H1 (cell line): ENCODE data around the gene OR56B4. TPM values are rescaled to one million over a fixed set of nuclear protein-coding genes. Genes with fewer than 3 reads are reported as not detected.

Experiments used
- CTCF ChIA-PET: fragments of 300-600 bp; sonication (Branson Sonifier 250); formaldehyde crosslinking; loops from one replicate; lab custom pipeline; 2021; ENCODE audit not compliant: partially characterized antibody; lab: Charles Lee
- POLR2A ChIA-PET: fragments of 300-600 bp; sonication (Branson Sonifier 250); formaldehyde crosslinking; loops from one replicate; lab custom pipeline; 2021; ENCODE audit warnings: inconsistent platforms; ENCODE audit not compliant: partially characterized antibody; lab: Charles Lee
- DNase-seq, 2 experiments: peaks; one replicate each; pipeline versions ENCODE4 v3.0.0 to v3.0.0-alpha.2; 2010 to 2022; ENCODE audit warnings: low spot score in 2 of 2, low read depth in 1 of 2, mixed read lengths in 1 of 2
- FAIRE-seq: peaks from 2 replicates; lab custom pipeline; 2011; peaks lifted over from hg19 to GRCh38; lab: Jason Lieb, UNC
- H2AFZ ChIP-seq: 2 replicates; pipeline ENCODE4 v1.8.1; 2012; ENCODE audit warnings: low read length, inconsistent platforms
- H2AK5ac ChIP-seq: 2 replicates; pipeline ENCODE4 v1.6.1; 2013; ENCODE audit warnings: low read depth, low read length
- H2BK120ac ChIP-seq: replicated peaks from 2 replicates; pipeline ENCODE3; 2013; ENCODE audit warnings: low read depth, low read length, inconsistent platforms
- H2BK12ac ChIP-seq: 2 replicates; pipeline ENCODE4 v1.6.1; 2013; ENCODE audit warnings: low read depth, low read length
- H2BK15ac ChIP-seq: 2 replicates; pipeline ENCODE4 v1.6.1; 2013; ENCODE audit warnings: low read length
- H2BK20ac ChIP-seq: 2 replicates; pipeline ENCODE4 v1.6.1; 2013; ENCODE audit warnings: low read length
- H2BK5ac ChIP-seq: 2 replicates; pipeline ENCODE4 v1.6.1; 2013; ENCODE audit warnings: low read depth, low read length
- H3K14ac ChIP-seq: 2 replicates; pipeline ENCODE4 v1.6.1; 2013; ENCODE audit warnings: inconsistent platforms; ENCODE audit not compliant: insufficient read length
- H3K18ac ChIP-seq: 2 replicates; pipeline ENCODE4 v1.6.1; 2013; ENCODE audit warnings: low read length; ENCODE audit errors: extremely low read depth
- H3K23ac ChIP-seq: 2 replicates; pipeline ENCODE4 v1.6.1; 2013; ENCODE audit warnings: inconsistent platforms; ENCODE audit not compliant: insufficient read length
- H3K23me2 ChIP-seq: 2 replicates; pipeline ENCODE4 v1.6.1; 2013; ENCODE audit warnings: low read depth, low read length
- H3K27ac ChIP-seq: 2 replicates; pipeline ENCODE4 v1.6.1; 2011; ENCODE audit warnings: low read depth, low read length, inconsistent platforms
- H3K27me3 ChIP-seq, 4 experiments: replicated peaks in 1 of 4; 1 replicate in 1 of 4; 2 replicates in 3 of 4; pipeline versions ENCODE4 v1.6.1 to v1.8.1; 2011 to 2013; ENCODE audit warnings: low read length in 3 of 4, mild to moderate bottlenecking in 3 of 4, inconsistent platforms in 2 of 4, mixed read lengths in 2 of 4, moderate library complexity in 1 of 4; ENCODE audit not compliant: control insufficient read depth in 3 of 4, insufficient read depth in 3 of 4; ENCODE audit errors: extremely low read depth in 1 of 4
- H3K36me3 ChIP-seq, 4 experiments: 2 replicates each; pipeline versions ENCODE4 v1.6.1 to v1.8.1; 2011 to 2013; ENCODE audit warnings: mild to moderate bottlenecking in 4 of 4, low read length in 3 of 4, moderate library complexity in 2 of 4, control low read depth in 1 of 4, inconsistent platforms in 1 of 4; ENCODE audit not compliant: insufficient read depth in 4 of 4, control insufficient read depth in 2 of 4
- H3K4ac ChIP-seq: replicated peaks from 2 replicates; pipeline ENCODE3; 2013; ENCODE audit warnings: low read length, low read depth, mixed read lengths, inconsistent platforms; ENCODE audit not compliant: insufficient read length
- H3K4me1 ChIP-seq, 4 experiments: replicated peaks in 1 of 4; 1 replicate in 1 of 4; 2 replicates in 3 of 4; pipeline versions ENCODE4 v1.6.1 to v1.8.1; 2011 to 2013; ENCODE audit warnings: low read length in 3 of 4, inconsistent platforms in 2 of 4, mixed read lengths in 1 of 4; ENCODE audit not compliant: insufficient read depth in 4 of 4, control insufficient read depth in 3 of 4
- H3K4me2 ChIP-seq, 2 experiments: 2 replicates each; pipeline versions ENCODE4 v1.6.1 to v1.8.1; 2011 to 2013; ENCODE audit warnings: low read depth in 2 of 2, low read length in 2 of 2, control low read depth in 1 of 2, inconsistent platforms in 1 of 2, mild to moderate bottlenecking in 1 of 2; ENCODE audit not compliant: insufficient read depth in 1 of 2
- H3K4me3 ChIP-seq, 4 experiments: fragments of 200-600, 300-600 bp in 1 of 4; sonication (generic), shearing (Covaris generic), sonication (Bioruptor Twin) in 1 of 4; 2 replicates each; pipeline versions ENCODE4 v1.5.1 to v1.8.1; 2011 to 2016; ENCODE audit warnings: low read length in 4 of 4, low read depth in 3 of 4, control low read depth in 2 of 4, inconsistent platforms in 2 of 4, mild to moderate bottlenecking in 2 of 4, mixed read lengths in 1 of 4, moderate library complexity in 1 of 4; ENCODE audit not compliant: insufficient read depth in 2 of 4; ENCODE audit errors: extremely low read depth in 1 of 4
- H3K56ac ChIP-seq: replicated peaks from 2 replicates; pipeline ENCODE3; 2013; ENCODE audit warnings: low read depth, mild to moderate bottlenecking, mixed read lengths, low read length, inconsistent platforms; ENCODE audit not compliant: insufficient read length
- H3K79me1 ChIP-seq: 2 replicates; pipeline ENCODE4 v1.6.1; 2013; ENCODE audit warnings: low read depth, low read length, control low read depth
- H3K79me2 ChIP-seq, 2 experiments: 2 replicates each; pipeline versions ENCODE4 v1.6.1 to v1.8.1; 2012 to 2013; ENCODE audit warnings: low read length in 2 of 2, mild to moderate bottlenecking in 2 of 2, inconsistent platforms in 1 of 2; ENCODE audit not compliant: insufficient read depth in 2 of 2, control insufficient read depth in 1 of 2
- H3K9ac ChIP-seq, 4 experiments: replicated peaks in 1 of 4; 1 replicate in 1 of 4; 2 replicates in 3 of 4; pipeline versions ENCODE4 v1.6.1 to v1.8.1; 2011 to 2013; ENCODE audit warnings: low read depth in 3 of 4, low read length in 3 of 4, control low read depth in 2 of 4, mild to moderate bottlenecking in 2 of 4, moderate library complexity in 2 of 4, inconsistent platforms in 1 of 4; ENCODE audit errors: extremely low read depth in 1 of 4
- H3K9me3 ChIP-seq, 2 experiments: 2 replicates each; pipeline versions ENCODE4 v1.6.1 to v1.8.1; 2012 to 2013; ENCODE audit warnings: mild to moderate bottlenecking in 2 of 2, moderate library complexity in 2 of 2, control low read depth in 1 of 2, inconsistent platforms in 1 of 2, low read depth in 1 of 2, low read length in 1 of 2, mixed read lengths in 1 of 2; ENCODE audit not compliant: insufficient read depth in 2 of 2
- H4K20me1 ChIP-seq, 2 experiments: replicated peaks in 1 of 2; 2 replicates each; pipeline versions ENCODE3 to v1.8.1; 2011 to 2013; ENCODE audit warnings: inconsistent platforms in 2 of 2, low read length in 2 of 2, mild to moderate bottlenecking in 1 of 2; ENCODE audit not compliant: insufficient read depth in 2 of 2, control insufficient read depth in 1 of 2
- H4K5ac ChIP-seq: 2 replicates; pipeline ENCODE4 v1.6.1; 2013; ENCODE audit warnings: low read length, low read depth, mixed read lengths, inconsistent platforms; ENCODE audit not compliant: insufficient read length
- H4K8ac ChIP-seq: 2 replicates; pipeline ENCODE4 v1.8.0; 2013; ENCODE audit warnings: mild to moderate bottlenecking, moderate library complexity, low read length, inconsistent platforms; ENCODE audit not compliant: insufficient read depth; ENCODE audit errors: extremely low read depth
- H4K91ac ChIP-seq: replicated peaks from 2 replicates; pipeline ENCODE3; 2013; ENCODE audit warnings: low read length, mixed read lengths, inconsistent platforms; ENCODE audit not compliant: insufficient read length
- ASH2L ChIP-seq: fragments of 200-600, 300-600 bp; sonication (generic); IDR thresholded peaks from one replicate; pipeline ENCODE4 v1.7.1; 2017; ENCODE audit warnings: low read length
- WGBS, 2 experiments: shearing (Covaris generic) in 1 of 2; methylation state at CpG; one replicate each; pipeline versions ENCODE4 v1.1.6 to v1.1.7; 2013 to 2015; ENCODE audit warnings: low lambda C conversion rate in 2 of 2, mixed read lengths in 2 of 2, inconsistent platforms in 1 of 2, low coverage in 1 of 2, missing lambda C conversion rate in 1 of 2; ENCODE audit not compliant: insufficient replicate concordance in 2 of 2, insufficient coverage in 1 of 2, insufficient read length in 1 of 2; ENCODE audit errors: extremely low coverage in 1 of 2, missing lambda C conversion rate in 1 of 2; 5-methylcytosine and 5-hydroxymethylcytosine counted together
- polyA plus RNA-seq, 7 experiments: library from polyadenylated mRNA; depleted of rRNA in 3 of 7; stranded (reverse) in 5 of 7; unstranded in 2 of 7; fragments of >200 nt in 5 of 7; fragments of 200-250 nt in 2 of 7; gene quantifications; 1 replicate in 5 of 7; 2 replicates in 1 of 7; 4 replicates in 1 of 7; pipeline versions ENCODE4 v1.2.1 to v1.2.3, GENCODE V29; 2011 to 2013; ENCODE audit warnings: missing spikeins in 2 of 7, mixed read lengths in 2 of 7
- total RNA-seq: library from RNA; stranded (reverse); fragmentation: NEBNext Ultra II Directional; extraction: Animal tissue kit (Norgen Biotek cat#: 25700); gene quantifications from 2 replicates; pipeline ENCODE4 v1.2.1, GENCODE V29; 2021
- TF ChIP-seq, protein P1 (sequence below): IDR thresholded peaks from 2 replicates; pipeline ENCODE4 v1.6.1; 2011; ENCODE audit warnings: low read length, improper control_type of control experiment

OR56B4 gene
- total and polyA plus RNA-seq, 2 of the 8 experiments (the other 6 are each of a cell fraction or from before 2014, with no cell fraction given), result not detected

DNA sequence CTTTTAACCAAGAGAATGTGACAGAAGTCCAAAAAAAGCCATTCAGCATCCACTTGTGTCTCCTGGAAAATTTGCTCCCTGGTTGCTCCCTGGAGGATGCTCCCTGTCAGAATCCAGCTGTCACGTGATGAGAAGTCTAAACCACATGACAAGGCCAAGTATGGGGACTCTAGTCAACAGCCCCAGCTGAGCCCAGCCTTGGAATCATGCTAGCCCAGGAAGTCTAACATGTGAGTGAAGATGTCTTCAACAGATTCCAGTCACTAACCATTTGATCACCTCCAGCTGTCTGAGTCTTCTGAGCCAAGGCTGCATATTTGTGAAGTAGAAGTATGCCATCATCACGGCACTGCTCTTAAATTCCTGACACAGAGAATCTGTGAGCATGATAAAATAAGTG lies 4.2 kb downstream of the OR56B4 start:
- CTCF ChIA-PET, result interaction anchor here (0.7 to 2.5 kb wide), 3 partner anchors 12 to 187 kb away, joined by 3 to 8 read pairs (median 3); no protein-coding TSS in a partner anchor
- no peak for FAIRE-seq
- 91% methylated on average over 2 of the region's 2 CpGs; no CpG with 5 or more reads in 1 of the 2 experiments for WGBS, 2 experiments

More for the DNA sequence above, 4.2 kb downstream of the OR56B4 start:
- H2BK20ac ChIP-seq, result no peak overlapping the region
- no peaks in the 10 kb centered on the region for H3K4me1 ChIP-seq
- H3K4me3 ChIP-seq, result no peak overlapping the region
- H2BK120ac ChIP-seq, result no peak overlapping the region
- H3K9ac ChIP-seq, result no peak overlapping the region
- H2AFZ ChIP-seq, result 0 out of 2 replicates have a peak overlapping the region, but pooled peaks have one; percentile 27
- POLR2A ChIA-PET, result no interaction called here
- H3K23me2 ChIP-seq, result no peaks in the 10 kb centered on the region
- H3K14ac ChIP-seq, result no peak overlapping the region
- no peak overlapping the region for H3K18ac ChIP-seq
- H3K27ac ChIP-seq, result no peak overlapping the region
- no peaks in the 10 kb centered on the region for H3K9me3 ChIP-seq
- no peak overlapping the region for H4K5ac ChIP-seq
- H3K36me3 ChIP-seq, result no peaks in the 10 kb centered on the region
- H3K79me1 ChIP-seq, result no peaks in the 10 kb centered on the region
- no peak overlapping the region for H2BK15ac ChIP-seq
- no peak for DNase-seq
- H3K79me2 ChIP-seq, result no peaks in the 10 kb centered on the region
- no peak overlapping the region for H4K91ac ChIP-seq
- no peak overlapping the region for H4K8ac ChIP-seq
- no peak overlapping the region for H3K4ac ChIP-seq
- H2AK5ac ChIP-seq, result no peak overlapping the region
- no peaks in the 10 kb centered on the region for H4K20me1 ChIP-seq
- no peak overlapping the region for H3K4me2 ChIP-seq
- TF ChIP-seq ASH2L, result no peak
- TF ChIP-seq, protein P1, sequence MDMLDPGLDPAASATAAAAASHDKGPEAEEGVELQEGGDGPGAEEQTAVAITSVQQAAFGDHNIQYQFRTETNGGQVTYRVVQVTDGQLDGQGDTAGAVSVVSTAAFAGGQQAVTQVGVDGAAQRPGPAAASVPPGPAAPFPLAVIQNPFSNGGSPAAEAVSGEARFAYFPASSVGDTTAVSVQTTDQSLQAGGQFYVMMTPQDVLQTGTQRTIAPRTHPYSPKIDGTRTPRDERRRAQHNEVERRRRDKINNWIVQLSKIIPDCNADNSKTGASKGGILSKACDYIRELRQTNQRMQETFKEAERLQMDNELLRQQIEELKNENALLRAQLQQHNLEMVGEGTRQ, result peak; percentile 55
- no peak overlapping the region for H3K56ac ChIP-seq
- no peaks in the 10 kb centered on the region for H3K27me3 ChIP-seq
- H2BK12ac ChIP-seq, result no peak overlapping the region
- H3K23ac ChIP-seq, result no peak overlapping the region
- H2BK5ac ChIP-seq, result no peak overlapping the region
